Naive B cell (primary cell): ENCODE results near the gene PLEKHD1. TPM values are rescaled to one million over a fixed set of nuclear protein-coding genes. Genes with fewer than 3 reads are reported as not detected.

ENCODE experiments used
- ATAC-seq, 2 donors: fragments of 150-1000 bp; cut with Tn5 transposase; 2 replicates each; pipeline ENCODE4 v1.10.0; 2021; ENCODE audit warnings: low read depth in 2 of 2, mild to moderate bottlenecking in 2 of 2, moderate library complexity in 2 of 2
- DNase-seq: peaks from one replicate; pipeline ENCODE4 v3.0.0; 2022
- H3K27ac Mint-ChIP-seq, 6 donors: one replicate each; pipeline ENCODE4 v1.8.0; 2020 to 2022; ENCODE audit warnings: mild to moderate bottlenecking in 6 of 6, mixed read lengths in 6 of 6, moderate library complexity in 5 of 6, inconsistent platforms in 2 of 6
- H3K27me3 Mint-ChIP-seq, 3 donors: one replicate each; pipeline ENCODE4 v1.8.0; 2021 to 2022; ENCODE audit warnings: mixed read lengths in 3 of 3, mild to moderate bottlenecking in 1 of 3
- H3K36me3 Mint-ChIP-seq, 2 donors: one replicate each; pipeline ENCODE4 v1.8.0; 2020 to 2022; ENCODE audit warnings: mixed read lengths in 2 of 2, inconsistent platforms in 1 of 2, mild to moderate bottlenecking in 1 of 2
- H3K4me1 Mint-ChIP-seq, 3 donors: one replicate each; pipeline ENCODE4 v1.8.0; 2020 to 2022; ENCODE audit warnings: mixed read lengths in 3 of 3, inconsistent platforms in 1 of 3, mild to moderate bottlenecking in 1 of 3, moderate library complexity in 1 of 3
- H3K4me3 Mint-ChIP-seq, 8 donors: one replicate each; pipeline ENCODE4 v1.8.0; 2020 to 2022; ENCODE audit warnings: mild to moderate bottlenecking in 8 of 8, mixed read lengths in 8 of 8, moderate library complexity in 8 of 8, inconsistent platforms in 2 of 8
- H3K9me3 Mint-ChIP-seq, 7 donors: one replicate each; pipeline ENCODE4 v1.8.0; 2020 to 2022; ENCODE audit warnings: mixed read lengths in 7 of 7, mild to moderate bottlenecking in 5 of 7, inconsistent platforms in 2 of 7, moderate library complexity in 1 of 7
- polyA plus RNA-seq, 6 donors: library from polyadenylated mRNA; unstranded; fragments of 300-500 nt; fragmentation: Illumina TruSeq; gene quantifications; one replicate each; pipeline ENCODE4 v1.2.3, GENCODE V29; 2021; ENCODE audit warnings: low read depth in 6 of 6

Gene PLEKHD1
- polyA plus RNA-seq, 6 donors from 2014 or later, result 0.07 to 0.11 TPM; not detected in 4

- Mint-ChIP-seq H3K9me3 (no peaks in the 10 kb centered on the region), H3K27me3 (peaks cover 46 to 75% (median 56%) of the 10 kb centered on the region in 3 donors), H3K4me1 (peaks cover 9 to 15% (median 12%) of the 10 kb centered on the region in 3 donors), H3K36me3 (no peaks in the 10 kb centered on the region), H3K4me3 (peak overlapping the region; percentile 25 to 94 (median 88)), H3K27ac (no peak overlapping the region)
- DNase-seq (no peak), ATAC-seq (no peak)
These were observed 89.3 kb downstream of the PLEKHD1 start for GRCh38 chr14:69573831-69574262.

GRCh38 chr14:69574263-69574953 is 89.9 kb downstream of the PLEKHD1 start, which contains the start of gene CCDC177:
Gene CCDC177, minus strand, starts transcription at chr14:69574871. Its CDS starts 1,249 bp downstream, at chr14:69573622.
- ATAC-seq (peak; percentile 83 to 84), DNase-seq (peak; percentile 61)
- Mint-ChIP-seq H3K36me3 (no peaks in the 10 kb centered on the region), H3K4me1 (peaks cover 9 to 15% (median 12%) of the 10 kb centered on the region in 3 donors), H3K9me3 (no peaks in the 10 kb centered on the region), H3K27ac (peak within 1 kb of the TSS in 1 of 6 donors; percentile 91), H3K4me3 (peak within 1 kb of the TSS; percentile 63 to 94 (median 90)), H3K27me3 (peaks cover 40 to 69% (median 51%) of the 10 kb centered on the region in 3 donors)

DNA sequence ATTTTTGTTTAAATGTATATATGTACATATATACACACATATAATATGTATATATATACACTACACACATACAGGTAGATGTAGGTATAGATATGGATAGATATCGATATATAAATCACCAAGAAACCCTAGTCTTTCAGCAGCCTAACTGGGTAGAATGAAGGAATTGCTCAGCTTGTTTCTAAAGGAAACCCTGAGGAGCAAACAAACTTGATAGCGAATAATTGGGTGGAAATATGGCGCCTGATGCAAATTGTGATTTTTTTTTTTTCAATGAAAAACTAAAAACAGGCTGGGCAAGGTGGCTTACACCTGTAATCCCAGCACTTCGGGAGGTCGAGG is 90.4 kb downstream of the PLEKHD1 start:
- ATAC-seq, result peak in 1 of 2 donors; percentile 6

DNA sequence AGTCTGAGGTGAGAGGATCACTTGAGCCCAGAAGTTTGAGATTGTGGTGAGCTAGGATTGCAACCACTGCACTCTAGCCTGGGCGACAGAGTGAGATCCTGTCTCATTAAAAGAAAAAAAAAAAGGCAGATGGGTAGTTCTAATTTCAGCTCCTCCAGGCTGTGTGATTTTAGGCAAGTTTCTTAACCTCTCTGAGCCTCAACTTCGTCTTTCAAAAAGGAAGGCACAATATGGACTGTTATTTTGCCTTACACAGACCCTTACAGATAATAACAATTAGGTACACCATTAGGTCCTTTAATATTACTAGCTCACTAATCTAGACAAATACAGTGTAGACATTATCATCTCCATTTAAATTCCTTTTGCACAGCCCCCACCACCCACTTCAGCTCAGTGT is 94.9 kb downstream of the PLEKHD1 start:
- H3K27ac Mint-ChIP-seq, result no peak overlapping the region

More for the DNA sequence above, 90.4 kb downstream of the PLEKHD1 start:
- H3K4me3 Mint-ChIP-seq, result peak overlapping the region; percentile 63 to 94 (median 90)
- H3K4me1 Mint-ChIP-seq, result peaks cover 9 to 15% (median 12%) of the 10 kb centered on the region in 3 donors
- H3K9me3 Mint-ChIP-seq, result no peaks in the 10 kb centered on the region
- no peaks in the 10 kb centered on the region for H3K36me3 Mint-ChIP-seq
- peaks cover 35 to 64% (median 45%) of the 10 kb centered on the region in 3 donors for H3K27me3 Mint-ChIP-seq
- H3K27ac Mint-ChIP-seq, result peak overlapping the region in 1 of 6 donors; percentile 91
- DNase-seq, result no peak

DNA sequence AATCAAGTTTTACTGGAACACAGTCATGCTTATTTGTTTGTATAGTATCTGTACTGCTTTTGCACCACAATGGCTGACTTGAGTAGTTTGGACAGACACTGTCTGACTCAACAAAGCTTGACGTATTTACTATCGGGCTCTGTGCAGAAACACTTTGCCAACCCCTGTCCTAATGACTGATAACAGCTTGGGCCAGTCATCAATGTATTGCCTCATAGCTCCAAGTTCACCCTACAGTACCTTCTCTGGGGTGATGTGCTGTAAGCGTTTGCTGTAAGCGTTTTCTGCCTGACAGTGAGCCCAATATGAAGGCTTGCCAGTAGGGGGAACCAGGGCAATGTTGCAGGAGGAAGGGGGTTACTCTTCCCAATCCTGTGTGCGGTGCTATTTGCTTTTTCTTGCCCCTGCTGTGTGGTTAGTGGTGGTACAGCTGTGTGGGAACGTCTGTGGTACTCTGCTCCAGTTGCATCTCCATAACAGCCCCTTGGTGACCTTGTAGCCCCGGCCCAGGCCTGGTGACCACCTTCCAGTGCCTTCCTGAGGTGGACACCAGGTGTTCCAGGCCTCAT is 95.6 kb downstream of the PLEKHD1 start:
- H3K36me3 Mint-ChIP-seq, result no peaks in the 10 kb centered on the region
- ATAC-seq, result no peak
- DNase-seq, result no peak
- no peak overlapping the region for H3K4me3 Mint-ChIP-seq
- peaks cover 18 to 22% (median 21%) of the 10 kb centered on the region in 3 donors for H3K27me3 Mint-ChIP-seq
- no peak overlapping the region for H3K27ac Mint-ChIP-seq
- peaks cover 15 to 19% (median 18%) of the 10 kb centered on the region in 3 donors for H3K4me1 Mint-ChIP-seq
- H3K9me3 Mint-ChIP-seq, result no peaks in the 10 kb centered on the region

More for the DNA sequence above, 94.9 kb downstream of the PLEKHD1 start:
- H3K36me3 Mint-ChIP-seq, result no peaks in the 10 kb centered on the region
- no peaks in the 10 kb centered on the region for H3K9me3 Mint-ChIP-seq
- peaks cover 16 to 19% (median 18%) of the 10 kb centered on the region in 3 donors for H3K4me1 Mint-ChIP-seq
- ATAC-seq (no peak), DNase-seq (no peak)
- peaks cover 21 to 27% (median 23%) of the 10 kb centered on the region in 3 donors for H3K27me3 Mint-ChIP-seq
- H3K4me3 Mint-ChIP-seq, result no peak overlapping the region

Other genes with a start within 250 kb of the PLEKHD1 start
- gene GALNT16, start 224.6 kb upstream of the PLEKHD1 start, polyA plus RNA-seq, result not detected
- gene ERH, start 86.4 kb upstream of the PLEKHD1 start, polyA plus RNA-seq, result 10 to 100 TPM; 46.0 to 80.3 (median 65.6) TPM
- 10 to 100 TPM in 5 of 6 donors, 1 to 10 TPM in 1; 7.7 to 22.6 (median 18.4) TPM for gene SLC39A9, start 86.0 kb upstream of the PLEKHD1 start, polyA plus RNA-seq
- not detected for gene CCDC177, start 90.1 kb downstream of the PLEKHD1 start, polyA plus RNA-seq
- 10 to 100 TPM; 16.1 to 22.8 (median 19.4) TPM for gene SUSD6, start 126.9 kb downstream of the PLEKHD1 start, polyA plus RNA-seq